RWPE2 (cell line): ENCODE results near the gene ASIC5.

Experiments
- ATAC-seq: fragments of 200-7000 bp; cut with Tn5 transposase; 3 replicates; pipeline ENCODE4 v1.9.1; 2021; ENCODE audit warnings: low read depth
- DNase-seq: peaks from one replicate; pipeline ENCODE4 v3.0.0-alpha.2; 2020; ENCODE audit warnings: low spot score
- H3K27ac ChIP-seq: fragments of 450-650 bp; 2 replicates; pipeline ENCODE4 v1.5.1; 2017; ENCODE audit warnings: mild to moderate bottlenecking; ENCODE audit not compliant: poor library complexity, severe bottlenecking
- H3K27me3 ChIP-seq: fragments of 250-450 bp; sonication (Bioruptor Pico); 2 replicates; pipeline ENCODE4 v1.5.1; 2021; ENCODE audit warnings: mild to moderate bottlenecking, moderate library complexity; ENCODE audit not compliant: insufficient read depth, poor library complexity, severe bottlenecking
- H3K36me3 ChIP-seq: fragments of 250-450 bp; sonication (Bioruptor Pico); 2 replicates; pipeline ENCODE4 v1.5.1; 2020; ENCODE audit warnings: low read depth, mild to moderate bottlenecking, moderate library complexity
- H3K4me1 ChIP-seq: fragments of 250-450 bp; sonication (Bioruptor Pico); 2 replicates; pipeline ENCODE4 v1.5.1; 2021; ENCODE audit warnings: mild to moderate bottlenecking, moderate library complexity; ENCODE audit not compliant: insufficient read depth, poor library complexity, severe bottlenecking
- H3K4me3 ChIP-seq: fragments of 250-450 bp; sonication (Bioruptor Pico); 2 replicates; pipeline ENCODE4 v1.5.1; 2021; ENCODE audit warnings: mild to moderate bottlenecking, moderate library complexity; ENCODE audit not compliant: severe bottlenecking
- H3K9me3 ChIP-seq: fragments of 250-450 bp; sonication (Bioruptor Pico); 2 replicates; pipeline ENCODE4 v1.5.1; 2021; ENCODE audit warnings: mild to moderate bottlenecking, moderate library complexity; ENCODE audit not compliant: severe bottlenecking
- CTCF ChIP-seq: fragments of 450-650 bp; IDR thresholded peaks from one replicate; pipeline ENCODE4 v1.5.1; 2017; ENCODE audit warnings: mild to moderate bottlenecking, moderate library complexity; ENCODE audit not compliant: poor library complexity, severe bottlenecking

Gene ASIC5

DNA sequence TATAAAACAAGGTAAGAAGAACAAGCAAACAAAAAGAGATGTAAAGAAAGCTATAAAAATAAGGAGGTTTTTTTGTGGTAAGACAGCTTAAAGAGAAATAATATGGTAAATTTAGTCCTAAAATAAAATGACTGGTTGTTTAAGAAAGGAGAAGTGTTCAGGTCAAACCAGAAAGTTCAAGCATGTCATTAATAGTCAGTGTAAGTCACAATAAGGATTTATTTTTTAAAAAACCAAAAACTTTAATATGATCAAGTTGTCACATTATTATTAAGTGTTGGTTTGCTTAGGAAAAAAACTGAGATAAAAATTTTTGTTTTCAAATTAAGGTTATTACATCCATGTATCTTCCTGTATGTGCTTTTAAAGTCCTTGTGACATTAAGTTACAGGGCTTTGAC, 19.1 kb downstream of the ASIC5 start:
- Histone ChIP-seq H3K4me1 (no peaks in the 10 kb centered on the region), H3K4me3 (no peak overlapping the region), H3K27me3 (no peaks in the 10 kb centered on the region), H3K9me3 (peaks cover 2% of the 10 kb centered on the region), H3K27ac (no peak overlapping the region), H3K36me3 (no peaks in the 10 kb centered on the region)
- no peak for DNase-seq
- no peak for ATAC-seq
- TF ChIP-seq CTCF = no peak

DNA sequence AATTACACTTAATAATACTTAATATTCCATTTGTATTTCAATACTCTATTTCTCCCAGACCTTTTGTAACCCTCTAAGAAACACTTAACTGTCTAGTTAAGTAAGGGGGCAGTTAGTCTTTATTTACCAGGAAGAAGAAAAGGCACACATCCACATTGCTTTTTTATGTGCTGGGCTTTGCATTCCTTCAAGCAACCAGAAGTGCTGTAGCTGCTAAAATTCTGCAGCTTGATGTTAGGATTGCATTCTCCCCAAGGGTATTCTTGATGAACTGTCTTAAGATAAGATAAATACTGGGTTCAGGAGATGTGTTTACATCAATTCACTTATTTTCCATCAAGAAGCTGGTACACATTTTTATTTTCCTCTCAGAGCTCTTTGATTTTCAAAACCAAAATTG, 24.0 kb downstream of the ASIC5 start:
- ATAC-seq (no peak), DNase-seq (no peak)
- Histone ChIP-seq H3K36me3 (no peaks in the 10 kb centered on the region), H3K27ac (no peak overlapping the region), H3K4me1 (no peaks in the 10 kb centered on the region), H3K27me3 (no peaks in the 10 kb centered on the region), H3K4me3 (no peak overlapping the region), H3K9me3 (peaks cover 2% of the 10 kb centered on the region)
- no peak for TF ChIP-seq CTCF

DNA sequence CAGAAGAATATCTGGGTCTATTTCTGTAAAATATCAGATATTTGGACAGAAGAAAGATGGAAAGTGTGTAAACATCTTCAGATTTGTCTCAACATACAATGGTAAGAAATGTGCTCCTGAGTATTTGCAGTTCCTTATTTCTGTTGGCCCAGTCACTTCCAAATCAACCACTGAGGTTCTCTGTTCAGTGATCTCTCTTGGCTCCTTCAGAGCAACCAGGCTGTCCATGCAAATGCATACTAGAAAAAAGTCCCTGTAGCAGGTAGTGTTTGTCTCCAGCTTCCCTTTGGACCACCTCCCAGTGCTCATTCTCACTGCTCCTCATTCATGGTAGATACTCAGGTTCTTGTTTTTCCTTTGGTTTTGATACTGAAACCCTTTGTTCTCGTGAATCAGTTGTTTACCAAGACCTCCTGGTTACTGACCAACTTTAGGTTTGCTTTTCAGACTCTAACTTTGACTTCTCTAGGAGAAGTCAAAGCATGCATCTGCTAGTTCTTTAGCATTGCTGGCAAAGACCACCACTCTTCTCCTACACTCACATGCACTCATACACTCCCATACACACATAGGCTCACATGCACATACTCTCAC, 28.8 kb downstream of the ASIC5 start:
- Histone ChIP-seq H3K27me3 (no peaks in the 10 kb centered on the region), H3K27ac (no peak overlapping the region), H3K9me3 (no peaks in the 10 kb centered on the region), H3K4me3 (no peak overlapping the region), H3K36me3 (no peaks in the 10 kb centered on the region), H3K4me1 (no peaks in the 10 kb centered on the region)
- ATAC-seq = no peak
- no peak for TF ChIP-seq CTCF
- DNase-seq = no peak

DNA sequence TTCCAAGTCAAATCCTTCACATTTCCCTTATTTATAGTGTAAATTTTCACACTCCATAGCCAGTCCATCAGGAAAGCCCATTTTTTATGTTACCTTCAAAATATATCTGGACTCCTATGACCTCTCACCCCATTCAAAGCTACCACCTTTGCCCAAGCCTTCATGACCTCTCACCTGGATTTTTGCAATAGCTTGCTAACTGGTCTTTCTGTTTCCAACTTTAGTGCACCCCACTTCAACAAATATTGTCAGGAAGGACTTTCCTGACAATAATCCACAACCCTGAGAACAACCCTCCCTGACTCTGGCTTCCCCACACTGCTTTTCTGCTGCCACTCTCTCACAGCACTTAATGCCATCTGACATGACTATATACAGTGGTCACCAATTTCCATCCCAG, 33.4 kb downstream of the ASIC5 start:
- H3K27ac ChIP-seq = no peak overlapping the region
- DNase-seq = no peak
- H3K4me3 ChIP-seq = no peak overlapping the region
- ATAC-seq = no peak
- no peaks in the 10 kb centered on the region for H3K27me3 ChIP-seq
- H3K4me1 ChIP-seq = no peaks in the 10 kb centered on the region
- TF ChIP-seq CTCF = no peak
- no peaks in the 10 kb centered on the region for H3K36me3 ChIP-seq
- no peaks in the 10 kb centered on the region for H3K9me3 ChIP-seq

DNA sequence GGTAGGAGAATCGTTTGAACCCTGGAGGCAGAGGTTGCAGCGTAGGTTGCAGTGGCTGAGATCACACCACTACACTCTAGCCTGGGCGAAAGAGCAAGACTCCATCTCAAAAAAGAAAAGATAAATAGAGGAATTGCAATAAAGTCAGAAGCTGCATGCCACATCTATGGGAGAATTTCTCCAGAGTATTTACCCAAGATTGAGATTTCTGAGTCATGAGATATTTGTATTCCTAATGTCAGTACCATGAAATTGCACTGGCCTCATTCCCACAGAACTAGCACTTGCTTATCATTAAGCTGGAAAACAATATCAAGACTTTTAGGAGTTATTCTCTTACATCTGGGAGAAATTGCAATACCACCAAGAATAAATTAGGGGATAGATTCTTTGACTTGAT, 37.4 kb downstream of the ASIC5 start:
- TF ChIP-seq CTCF = no peak
- H3K27ac ChIP-seq = no peak overlapping the region
- DNase-seq (no peak), ATAC-seq (no peak)
- no peaks in the 10 kb centered on the region for H3K9me3 ChIP-seq
- no peaks in the 10 kb centered on the region for H3K27me3 ChIP-seq
- H3K4me3 ChIP-seq = no peak overlapping the region
- no peaks in the 10 kb centered on the region for H3K4me1 ChIP-seq
- no peaks in the 10 kb centered on the region for H3K36me3 ChIP-seq
